GM12872 (cell line): ENCODE results near the gene METTL9.
A peak's percentile ranks its signal among the peaks of the same experiment; 100 is the strongest.

Experiments used
- TF ChIP-seq, protein P1 (sequence below): IDR thresholded peaks from 3 replicates; pipeline ENCODE4 v1.5.1; 2011; ENCODE audit warnings: low read depth, mild to moderate bottlenecking, low read length, moderate library complexity; ENCODE audit not compliant: insufficient read depth

Gene METTL9

DNA sequence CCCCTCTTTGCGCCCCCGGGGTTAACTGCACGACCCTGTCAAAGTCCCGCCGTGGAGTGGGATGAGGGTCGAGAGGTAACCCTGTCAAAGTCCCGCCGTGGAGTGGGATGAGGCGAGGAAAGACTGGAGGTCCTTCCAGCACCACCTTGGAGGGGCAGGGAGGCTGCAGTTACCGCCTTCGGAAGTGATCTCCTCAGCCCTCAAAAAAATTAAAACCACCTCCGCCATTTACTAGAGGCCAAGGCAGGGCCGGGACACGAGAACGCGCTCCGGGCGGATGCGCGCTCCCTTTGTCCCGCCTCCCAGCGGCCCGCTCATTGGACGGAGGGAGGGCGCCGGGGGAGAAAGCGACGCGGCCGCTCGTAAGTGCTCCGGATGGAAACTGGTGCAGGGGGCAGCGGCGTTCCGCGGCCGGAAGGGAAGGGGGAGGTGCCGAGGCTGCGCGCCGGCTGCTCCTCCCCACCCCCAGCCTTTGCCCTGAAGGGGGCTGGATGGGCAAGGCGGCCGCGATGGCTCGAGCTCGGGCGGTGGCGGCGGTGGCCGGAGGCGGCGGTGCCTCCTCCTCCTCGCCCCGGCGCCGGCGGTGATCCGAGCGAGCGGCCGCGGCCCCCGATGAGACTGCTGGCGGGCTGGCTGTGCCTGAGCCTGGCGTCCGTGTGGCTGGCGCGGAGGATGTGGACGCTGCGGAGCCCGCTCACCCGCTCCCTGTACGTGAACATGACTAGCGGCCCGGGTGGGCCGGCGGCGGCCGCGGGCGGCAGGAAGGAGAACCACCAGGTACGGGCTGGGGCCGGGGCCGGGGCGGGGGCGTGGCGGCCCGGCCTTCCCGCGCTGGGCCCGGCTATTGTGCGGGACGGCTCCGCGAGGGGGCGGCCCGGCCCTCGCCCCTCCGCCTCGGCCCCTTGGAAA lies at the start of gene METTL9:
TSS of gene METTL9 (plus strand) at position 456 of the 909 bp plus-strand sequence. CDS start at position 613, 157 bp downstream.
- TF ChIP-seq, protein P1, sequence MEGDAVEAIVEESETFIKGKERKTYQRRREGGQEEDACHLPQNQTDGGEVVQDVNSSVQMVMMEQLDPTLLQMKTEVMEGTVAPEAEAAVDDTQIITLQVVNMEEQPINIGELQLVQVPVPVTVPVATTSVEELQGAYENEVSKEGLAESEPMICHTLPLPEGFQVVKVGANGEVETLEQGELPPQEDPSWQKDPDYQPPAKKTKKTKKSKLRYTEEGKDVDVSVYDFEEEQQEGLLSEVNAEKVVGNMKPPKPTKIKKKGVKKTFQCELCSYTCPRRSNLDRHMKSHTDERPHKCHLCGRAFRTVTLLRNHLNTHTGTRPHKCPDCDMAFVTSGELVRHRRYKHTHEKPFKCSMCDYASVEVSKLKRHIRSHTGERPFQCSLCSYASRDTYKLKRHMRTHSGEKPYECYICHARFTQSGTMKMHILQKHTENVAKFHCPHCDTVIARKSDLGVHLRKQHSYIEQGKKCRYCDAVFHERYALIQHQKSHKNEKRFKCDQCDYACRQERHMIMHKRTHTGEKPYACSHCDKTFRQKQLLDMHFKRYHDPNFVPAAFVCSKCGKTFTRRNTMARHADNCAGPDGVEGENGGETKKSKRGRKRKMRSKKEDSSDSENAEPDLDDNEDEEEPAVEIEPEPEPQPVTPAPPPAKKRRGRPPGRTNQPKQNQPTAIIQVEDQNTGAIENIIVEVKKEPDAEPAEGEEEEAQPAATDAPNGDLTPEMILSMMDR: no peak

DNA sequence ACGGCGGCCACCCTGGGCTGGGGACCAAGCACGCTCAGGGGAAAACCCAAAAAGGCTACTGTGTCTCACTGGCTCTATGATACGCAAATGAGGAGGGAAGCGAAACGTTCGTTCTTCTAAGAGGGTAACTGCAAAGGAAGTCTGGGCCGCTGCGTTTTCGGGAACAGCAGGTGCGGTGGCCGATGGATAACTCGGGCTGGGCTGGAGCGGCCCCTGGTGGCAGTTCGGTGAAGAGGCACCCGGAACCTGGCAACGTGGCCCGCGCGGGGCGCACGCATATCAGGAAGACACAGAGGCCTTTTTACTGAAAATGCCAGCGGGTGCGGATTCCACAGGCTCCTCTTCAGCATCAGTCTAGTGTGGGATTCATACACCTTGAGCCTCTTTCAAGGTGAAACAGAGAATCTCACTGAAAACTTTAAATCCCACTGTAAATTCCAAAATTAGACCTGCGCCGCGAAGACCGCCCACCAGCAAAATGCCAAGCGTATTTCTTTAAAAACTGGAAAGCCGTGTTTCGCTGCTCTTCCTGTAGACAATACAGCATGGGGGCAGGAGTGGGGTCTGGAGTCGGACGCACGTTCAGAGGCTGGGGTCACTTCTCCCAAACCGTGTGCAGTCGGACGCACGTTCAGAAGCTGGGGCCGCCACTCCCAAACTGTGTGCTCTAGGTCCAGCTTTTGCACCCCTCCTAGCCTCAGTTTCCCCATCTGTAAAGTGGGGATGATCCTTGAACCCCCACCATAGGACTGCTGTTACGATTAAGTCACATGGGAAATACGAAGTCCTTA lies 44.4 kb upstream of the METTL9 start:
- TF ChIP-seq, protein P1: peak; percentile 99

- TF ChIP-seq, protein P1: no peak
Observed at GRCh38 chr16:21560462-21560861, 38.9 kb upstream of the METTL9 start.

GRCh38 chr16:21563676-21564075 lies 35.7 kb upstream of the METTL9 start:
- TF ChIP-seq, protein P1: no peak

- TF ChIP-seq, protein P1: no peak
Observed at GRCh38 chr16:21565507-21565860, 33.9 kb upstream of the METTL9 start.

DNA sequence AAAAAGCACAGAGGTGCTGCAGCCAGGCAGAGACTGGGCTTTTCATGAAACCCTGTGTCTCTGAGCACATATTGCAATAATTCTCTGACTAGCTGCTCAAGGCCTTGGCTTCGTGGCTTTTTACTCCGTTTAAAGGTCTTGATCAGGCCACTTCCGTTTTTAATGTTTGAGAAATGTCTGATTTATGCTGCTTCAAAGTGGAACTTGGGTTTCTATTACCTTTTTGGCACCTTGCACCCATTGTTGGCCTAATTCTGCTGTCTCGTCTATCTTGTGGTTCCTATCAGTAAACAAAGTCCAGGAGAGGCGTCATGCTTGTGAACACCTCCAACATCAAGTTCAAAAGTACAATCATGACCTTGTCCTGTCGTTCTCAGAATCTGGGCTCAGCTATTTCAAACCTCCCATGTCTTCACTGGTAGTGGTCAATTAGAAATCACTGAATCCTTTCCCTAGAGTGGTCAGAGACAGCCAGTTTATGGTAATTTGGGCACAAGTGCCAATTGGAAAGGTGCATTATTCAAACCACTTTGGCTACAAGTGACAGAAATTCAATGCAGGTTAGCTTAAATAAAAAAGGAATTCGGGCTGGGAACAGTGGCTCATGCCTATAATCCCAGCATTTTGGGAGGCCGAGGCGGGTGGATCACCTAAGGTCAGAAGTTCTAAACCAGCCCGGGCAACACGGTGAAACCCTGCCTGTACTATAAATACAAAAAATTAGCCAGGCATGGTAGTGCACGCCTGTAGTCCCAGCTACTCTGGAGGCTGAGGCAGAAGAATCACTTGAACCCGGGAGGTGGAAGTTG lies 33.3 kb upstream of the METTL9 start:
- TF ChIP-seq, protein P1: no peak

DNA sequence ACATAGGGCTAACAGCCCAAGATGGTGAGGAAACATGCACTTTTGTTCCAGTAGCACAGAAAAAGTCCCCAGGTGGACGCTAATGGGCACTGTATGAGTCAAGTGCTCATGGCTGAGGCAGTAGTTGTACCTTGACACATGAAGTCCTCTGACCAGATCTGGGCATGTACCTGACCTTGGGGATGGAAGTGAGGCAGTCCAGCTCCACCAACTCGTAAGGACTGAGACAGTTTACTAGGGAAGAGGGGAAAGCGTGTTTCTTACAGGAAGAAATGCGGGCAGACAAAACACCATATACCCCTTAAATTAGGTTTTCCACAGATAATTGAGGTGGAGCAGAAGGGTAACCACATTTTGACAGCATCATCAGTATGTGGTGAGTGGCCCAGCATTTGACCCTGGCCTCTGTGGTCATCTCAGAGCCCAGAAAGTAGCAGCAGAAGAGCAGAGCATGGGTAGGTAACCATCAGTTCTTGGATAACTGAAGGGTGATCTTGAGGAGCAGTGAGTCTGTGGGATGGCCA lies 32.4 kb upstream of the METTL9 start:
- TF ChIP-seq, protein P1: no peak
